ENCODE measurements around the gene DPP6.

GRCh38 chr7:154721086-154721485 is 668.9 kb downstream of the DPP6 start:
- no peak for TF ChIP-seq CTCF (IDR thresholded peaks at IDR 0.05 in 8 of 11, conservative IDR thresholded peaks at IDR 0.05 in 3 of 11)
- TF ChIP-seq POLR2A (IDR thresholded peaks at IDR 0.05): no peak
- TF ChIP-seq POLR2AphosphoS5 (IDR thresholded peaks at IDR 0.05): no peak
